Measurements from ENCODE around the gene ADGRA1.
"Not testable (repeated sequence)": the region's sequence is repeated elsewhere in the genome, so short reads cannot be mapped to it uniquely, and the experiment has no call there.

The ADGRA1 gene

GRCh38 chr10:133087679-133088178, at the start of gene ADGRA1:
ADGRA1 (plus strand) TSS chr10:133087924; CDS start chr10:133088910, 986 bp downstream.
- no peak for DNase-seq

GRCh38 chr10:133038036-133038823, 49.5 kb upstream of the ADGRA1 start:
- no peak for DNase-seq

GRCh38 chr10:133039107-133039802, 48.5 kb upstream of the ADGRA1 start:
- no peak for DNase-seq

GRCh38 chr10:133039803-133040165, 47.9 kb upstream of the ADGRA1 start:
- no peak for DNase-seq

GRCh38 chr10:133040198-133040597, 47.5 kb upstream of the ADGRA1 start:
- no peak for DNase-seq

- no peak for DNase-seq
Observed at GRCh38 chr10:133041101-133041500, 46.6 kb upstream of the ADGRA1 start.

- no peak for DNase-seq
Observed at GRCh38 chr10:133042061-133042460, 45.7 kb upstream of the ADGRA1 start.

GRCh38 chr10:133042816-133043215, 44.9 kb upstream of the ADGRA1 start:
- no peak for DNase-seq

GRCh38 chr10:133043541-133044225, 44.0 kb upstream of the ADGRA1 start:
- no peak for DNase-seq

- no peak for DNase-seq
Observed at GRCh38 chr10:133044401-133044811, 43.3 kb upstream of the ADGRA1 start.

- DNase-seq, result no peak
Observed at GRCh38 chr10:133045556-133046389, 42.0 kb upstream of the ADGRA1 start.

GRCh38 chr10:133046390-133046765, 41.3 kb upstream of the ADGRA1 start:
- no peak for DNase-seq

- no peak for DNase-seq
Observed at GRCh38 chr10:133047526-133048123, 40.1 kb upstream of the ADGRA1 start.

GRCh38 chr10:133048266-133048665, 39.5 kb upstream of the ADGRA1 start:
- no peak for DNase-seq

- DNase-seq, result no peak
Observed at GRCh38 chr10:133048926-133049325, 38.8 kb upstream of the ADGRA1 start.

GRCh38 chr10:133049639-133050038, 38.1 kb upstream of the ADGRA1 start:
- no peak for DNase-seq

- no peak for DNase-seq
Observed at GRCh38 chr10:133050371-133050770, 37.4 kb upstream of the ADGRA1 start.

- no peak for DNase-seq
Observed at GRCh38 chr10:133052076-133052475, 35.6 kb upstream of the ADGRA1 start.

GRCh38 chr10:133053527-133054133, 34.1 kb upstream of the ADGRA1 start:
- DNase-seq, result not testable (repeated sequence)

GRCh38 chr10:133055470-133055869, 32.3 kb upstream of the ADGRA1 start:
- DNase-seq, result no peak

- no peak for DNase-seq
Observed at GRCh38 chr10:133056001-133056400, 31.7 kb upstream of the ADGRA1 start.

GRCh38 chr10:133056651-133057178, 31.0 kb upstream of the ADGRA1 start:
- DNase-seq, result no peak
